ENCODE measurements around the gene ACTR6.
"Not testable (repeated sequence)": the region's sequence is repeated elsewhere in the genome, so short reads cannot be mapped to it uniquely, and the experiment has no call there.

The ACTR6 gene

DNA sequence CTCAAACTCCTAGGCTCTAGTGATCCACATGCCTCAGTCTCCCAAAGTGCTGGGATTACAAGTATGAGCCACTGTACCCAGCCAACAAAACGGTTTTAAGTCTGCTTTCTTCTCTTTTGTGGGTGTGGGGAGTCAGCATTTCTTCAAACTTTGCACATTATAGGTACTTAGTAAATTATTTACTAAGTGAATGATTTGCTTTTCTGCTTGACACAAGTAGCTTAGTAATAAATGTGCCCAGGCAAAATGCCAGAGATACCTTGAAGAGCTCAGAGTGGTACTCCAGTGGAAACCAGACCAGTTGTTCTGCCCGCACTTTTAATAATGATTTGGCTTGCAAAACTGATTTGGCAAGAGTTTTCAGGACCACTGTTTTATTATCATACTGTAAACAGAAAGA, 51.3 kb downstream of the ACTR6 start:
- no peak for TF ChIP-seq CTCF (IDR thresholded peaks at IDR 0.05; ENCODE audit: insufficient read depth, low read depth, low read length, missing control alignments)
- H3K4me3 ChIP-seq (ENCODE audit: low read length) = no peak overlapping the region
- no peak for DNase-seq (ENCODE audit: low read depth)

DNA sequence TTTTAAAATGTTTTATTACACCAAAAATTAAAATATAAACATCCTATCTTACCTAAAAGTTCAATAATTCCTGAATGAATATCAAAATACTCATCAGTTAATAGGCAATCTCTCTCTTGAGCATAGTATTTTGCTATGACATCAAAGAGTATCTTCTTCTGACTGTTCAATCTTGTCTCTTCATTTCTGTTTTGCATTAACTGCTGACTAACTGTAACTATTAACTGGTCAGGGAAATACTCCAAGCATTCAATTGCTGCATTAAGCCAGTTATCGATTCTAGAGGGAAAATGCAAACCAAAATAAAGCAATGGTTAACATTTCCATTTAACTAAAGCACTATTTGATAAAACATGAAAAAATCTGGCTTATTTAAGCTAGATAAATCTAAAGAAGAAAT, 52.8 kb downstream of the ACTR6 start:
- DNase-seq (ENCODE audit: low read depth) = no peak
- no peak overlapping the region for H3K4me3 ChIP-seq (ENCODE audit: low read length)
- TF ChIP-seq CTCF (IDR thresholded peaks at IDR 0.05; ENCODE audit: insufficient read depth, low read depth, low read length, missing control alignments) = no peak

- DNase-seq (ENCODE audit: low read depth) = peak; percentile 69
- no peak for TF ChIP-seq CTCF (IDR thresholded peaks at IDR 0.05; ENCODE audit: insufficient read depth, low read depth, low read length, missing control alignments)
- no peak overlapping the region for H3K4me3 ChIP-seq (ENCODE audit: low read length)
Measured at GRCh38 chr12:100254876-100255275, 54.3 kb downstream of the ACTR6 start.

DNA sequence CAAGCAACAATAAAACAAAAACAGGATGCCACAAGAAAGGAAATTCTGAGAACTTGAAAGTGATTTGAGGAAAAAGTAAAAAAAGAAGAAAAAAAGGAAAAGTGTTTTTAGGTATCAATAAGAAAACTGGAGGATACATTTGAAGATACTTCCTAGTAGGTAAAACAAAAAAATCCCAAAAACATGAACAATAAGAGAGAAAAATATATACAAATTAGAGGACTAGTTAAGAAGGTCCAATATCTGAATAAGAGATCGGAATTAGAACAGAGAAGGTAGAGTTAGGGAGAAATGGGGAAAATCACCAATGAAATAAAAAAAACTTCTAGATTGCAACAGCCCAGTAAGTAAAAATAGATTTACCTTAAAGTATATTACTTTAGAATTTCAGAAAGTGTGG, 57.5 kb downstream of the ACTR6 start:
- H3K4me3 ChIP-seq (ENCODE audit: low read length) = no peak overlapping the region
- DNase-seq (ENCODE audit: low read depth) = no peak
- no peak for TF ChIP-seq CTCF (IDR thresholded peaks at IDR 0.05; ENCODE audit: insufficient read depth, low read depth, low read length, missing control alignments)

DNA sequence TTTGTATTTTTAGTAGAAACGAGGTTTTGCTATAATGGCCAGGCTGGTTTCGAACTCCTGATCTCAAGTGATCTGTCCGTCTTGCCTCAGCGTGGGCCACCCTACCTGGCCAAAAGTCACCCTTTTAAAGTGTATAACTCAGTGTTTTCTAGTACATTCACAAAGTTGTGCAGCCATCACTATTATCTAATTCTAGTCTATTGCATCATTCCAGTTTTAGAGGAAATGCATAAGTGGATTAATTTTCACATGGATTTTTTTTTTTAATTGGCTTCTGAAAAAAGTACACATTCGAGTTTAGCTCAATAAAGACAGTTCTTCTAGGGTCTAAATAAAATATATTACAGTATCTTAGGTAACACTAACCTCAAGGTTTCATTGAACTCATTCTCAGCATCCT, 62.5 kb downstream of the ACTR6 start:
- H3K4me3 ChIP-seq (ENCODE audit: low read length) = no peak overlapping the region
- DNase-seq (ENCODE audit: low read depth) = no peak
- TF ChIP-seq CTCF (IDR thresholded peaks at IDR 0.05; ENCODE audit: insufficient read depth, low read depth, low read length, missing control alignments) = no peak

DNA sequence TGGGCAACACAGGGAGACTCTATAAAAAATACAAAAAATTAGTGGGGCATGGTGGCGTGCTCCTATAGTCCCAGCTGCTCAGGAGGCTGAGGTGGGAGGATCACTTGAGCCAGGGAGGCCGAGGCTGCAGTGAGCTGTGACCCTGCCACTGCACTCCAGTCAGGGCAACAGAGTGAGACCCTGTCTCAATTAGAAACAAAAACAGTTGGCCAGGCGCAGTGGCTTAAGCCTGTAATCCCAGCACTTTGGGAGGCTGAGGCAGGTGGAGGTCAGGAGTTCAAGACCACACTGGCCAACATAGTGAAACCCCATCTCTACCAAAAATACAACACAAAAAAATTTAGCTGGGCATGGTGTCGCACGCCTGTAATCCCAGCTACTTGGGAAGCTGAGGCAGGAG, 64.5 kb downstream of the ACTR6 start:
- H3K4me3 ChIP-seq (ENCODE audit: low read length); DNase-seq (ENCODE audit: low read depth): not testable (repeated sequence)

- no peak for TF ChIP-seq CTCF (IDR thresholded peaks at IDR 0.05; ENCODE audit: insufficient read depth, low read depth, low read length, missing control alignments)
- peak overlapping the region; percentile 84 for H3K4me3 ChIP-seq (ENCODE audit: low read length)
- no peak for DNase-seq (ENCODE audit: low read depth)
Measured at GRCh38 chr12:100265732-100266584, 65.3 kb downstream of the ACTR6 start.
